Endothelial cell (in vitro differentiated cells): ENCODE results near the gene DBN1. TPM values are rescaled to one million over a fixed set of nuclear protein-coding genes. Genes with fewer than 3 reads are reported as not detected.

Experiments used
- DNase-seq: peaks from one replicate; pipeline ENCODE4 v3.0.0; 2021; ENCODE audit warnings: low spot score
- H3K27ac Mint-ChIP-seq: one replicate; pipeline ENCODE4 v1.8.0; 2021; ENCODE audit warnings: mixed read lengths, inconsistent platforms; ENCODE audit not compliant: unreplicated experiment
- H3K27me3 Mint-ChIP-seq: one replicate; pipeline ENCODE4 v1.8.0; 2021; ENCODE audit warnings: mild to moderate bottlenecking, moderate library complexity, mixed read lengths, inconsistent platforms; ENCODE audit not compliant: unreplicated experiment
- H3K36me3 Mint-ChIP-seq: one replicate; pipeline ENCODE4 v1.8.0; 2021; ENCODE audit warnings: mild to moderate bottlenecking, low read depth, mixed read lengths, inconsistent platforms; ENCODE audit not compliant: unreplicated experiment
- H3K4me1 Mint-ChIP-seq: one replicate; pipeline ENCODE4 v1.8.0; 2021; ENCODE audit warnings: mild to moderate bottlenecking, mixed read lengths, inconsistent platforms; ENCODE audit not compliant: unreplicated experiment
- H3K4me3 Mint-ChIP-seq: one replicate; pipeline ENCODE4 v1.8.0; 2021; ENCODE audit warnings: mild to moderate bottlenecking, mixed read lengths, inconsistent platforms; ENCODE audit not compliant: unreplicated experiment
- H3K9me3 Mint-ChIP-seq: one replicate; pipeline ENCODE4 v1.8.0; 2021; ENCODE audit warnings: mixed read lengths, inconsistent platforms; ENCODE audit not compliant: unreplicated experiment
- CTCF ChIP-seq: fragments of 200-600 bp; sonication (generic); IDR thresholded peaks from one replicate; pipeline ENCODE4 v1.5.0; 2021; ENCODE audit warnings: antibody characterized with exemption; ENCODE audit not compliant: unreplicated experiment
- total RNA-seq: library from RNA; stranded (reverse); fragmentation: NEBNext Ultra II Directional; extraction: Animal tissue kit (Norgen Biotek cat#: 25700); gene quantifications from one replicate; pipeline ENCODE4 v1.2.1, GENCODE V29; 2021; ENCODE audit not compliant: unreplicated experiment

Gene DBN1
- total RNA-seq, 1 donor from 2014 or later = 315 TPM

GRCh38 chr5:177474002-177474476, 605 bp upstream of the DBN1 start:
- Mint-ChIP-seq H3K9me3 (no peaks in the 10 kb centered on the region), H3K4me3 (peak overlapping the region; percentile 92), H3K27ac (peak overlapping the region; percentile 84), H3K36me3 (peaks cover 18% of the 10 kb centered on the region), H3K27me3 (peaks cover 30% of the 10 kb centered on the region), H3K4me1 (peaks cover 40% of the 10 kb centered on the region)
- TF ChIP-seq CTCF = no peak
- DNase-seq = no peak

GRCh38 chr5:177472460-177473442, 683 bp downstream of the DBN1 start:
- TF ChIP-seq CTCF = no peak
- Mint-ChIP-seq H3K36me3 (peaks cover 25% of the 10 kb centered on the region), H3K4me3 (peak overlapping the region; percentile 90), H3K27ac (no peak overlapping the region), H3K4me1 (peaks cover 38% of the 10 kb centered on the region), H3K9me3 (no peaks in the 10 kb centered on the region), H3K27me3 (peaks cover 32% of the 10 kb centered on the region)
- DNase-seq = peak; percentile 66

- no peak for TF ChIP-seq CTCF
- Mint-ChIP-seq H3K27me3 (peaks cover 34% of the 10 kb centered on the region), H3K9me3 (no peaks in the 10 kb centered on the region), H3K36me3 (peaks cover 33% of the 10 kb centered on the region), H3K27ac (peak overlapping the region; percentile 30), H3K4me3 (peak overlapping the region; percentile 89), H3K4me1 (peaks cover 38% of the 10 kb centered on the region)
- no peak for DNase-seq
Observed at GRCh38 chr5:177471610-177472356, 1.7 kb downstream of the DBN1 start.

DNA sequence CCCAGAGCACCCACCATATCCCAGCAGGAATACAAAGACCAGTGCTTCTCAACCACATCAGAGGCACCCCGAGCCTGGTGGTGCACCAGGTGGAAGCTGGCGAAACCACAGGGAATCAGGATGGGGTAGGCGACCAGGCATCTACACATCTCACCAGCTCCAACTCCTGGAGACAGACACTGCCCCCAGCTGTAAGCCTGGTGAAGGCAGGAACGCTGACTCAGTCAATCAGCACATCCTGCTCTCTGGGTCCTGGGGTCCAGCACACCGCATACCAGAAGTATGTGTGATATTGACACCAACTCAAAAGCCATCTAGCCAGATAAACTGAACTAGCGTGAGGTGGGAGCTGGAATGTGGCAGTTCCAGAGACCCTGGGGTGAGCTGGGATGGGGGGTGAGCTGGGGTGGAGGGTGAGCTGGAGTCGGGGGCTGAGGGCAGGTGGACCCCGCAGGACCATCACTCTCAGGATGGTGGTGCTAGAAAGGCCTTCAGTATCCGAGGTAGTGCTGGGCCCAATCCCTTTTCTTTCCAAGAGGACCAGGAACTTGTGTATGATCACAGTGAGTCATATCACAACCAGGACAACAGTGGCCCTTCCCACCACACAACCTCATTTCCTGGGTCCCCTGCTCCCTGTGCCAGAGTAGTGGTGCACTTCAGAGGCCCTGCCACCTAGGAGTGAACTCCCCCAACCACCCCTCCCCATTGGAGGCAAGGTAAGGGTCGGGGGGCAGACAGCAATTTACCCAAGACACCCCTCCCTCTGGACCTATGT, 2.5 kb downstream of the DBN1 start:
- no peak for TF ChIP-seq CTCF
- peak overlapping the region; percentile 83 for H3K4me3 Mint-ChIP-seq
- peak overlapping the region; percentile 75 for H3K27ac Mint-ChIP-seq
- H3K36me3 Mint-ChIP-seq = peaks cover 39% of the 10 kb centered on the region
- peaks cover 34% of the 10 kb centered on the region for H3K4me1 Mint-ChIP-seq
- no peak for DNase-seq
- H3K27me3 Mint-ChIP-seq = peaks cover 32% of the 10 kb centered on the region
- no peaks in the 10 kb centered on the region for H3K9me3 Mint-ChIP-seq
